ENCODE data around the gene WNK2.

Gene WNK2

GRCh38 chr9:93299418-93300174 lies 115.7 kb downstream of the WNK2 start:
- no peak overlapping the region for H3K4me3 ChIP-seq (ENCODE audit: low read length)
- TF ChIP-seq CTCF (conservative IDR thresholded peaks at IDR 0.05; ENCODE audit: low read length) = no peak
- no peak for DNase-seq (ENCODE audit: low read depth)

- TF ChIP-seq CTCF (conservative IDR thresholded peaks at IDR 0.05; ENCODE audit: low read length) = no peak
- no peak for DNase-seq (ENCODE audit: low read depth)
- H3K4me3 ChIP-seq (ENCODE audit: low read length) = no peak overlapping the region
These were observed 116.2 kb downstream of the WNK2 start for GRCh38 chr9:93300175-93300572.

GRCh38 chr9:93300585-93301081 lies 116.7 kb downstream of the WNK2 start:
- no peak for TF ChIP-seq CTCF (conservative IDR thresholded peaks at IDR 0.05; ENCODE audit: low read length)
- DNase-seq (ENCODE audit: low read depth) = no peak
- H3K4me3 ChIP-seq (ENCODE audit: low read length) = no peak overlapping the region

GRCh38 chr9:93301291-93301811 lies 117.4 kb downstream of the WNK2 start:
- no peak overlapping the region for H3K4me3 ChIP-seq (ENCODE audit: low read length)
- DNase-seq (ENCODE audit: low read depth) = no peak
- TF ChIP-seq CTCF (conservative IDR thresholded peaks at IDR 0.05; ENCODE audit: low read length) = no peak

GRCh38 chr9:93301911-93302541 lies 118.1 kb downstream of the WNK2 start:
- no peak for TF ChIP-seq CTCF (conservative IDR thresholded peaks at IDR 0.05; ENCODE audit: low read length)
- no peak for DNase-seq (ENCODE audit: low read depth)
- H3K4me3 ChIP-seq (ENCODE audit: low read length) = no peak overlapping the region

- TF ChIP-seq CTCF (conservative IDR thresholded peaks at IDR 0.05; ENCODE audit: low read length) = peak; percentile 65
- peak; percentile 54 for DNase-seq (ENCODE audit: low read depth)
- no peak overlapping the region for H3K4me3 ChIP-seq (ENCODE audit: low read length)
These were observed 118.8 kb downstream of the WNK2 start for GRCh38 chr9:93302586-93303257.

All from AG10803 (cell line).